ENCODE data around the gene ELK4. TPM values are rescaled to one million over a fixed set of nuclear protein-coding genes. Genes with fewer than 3 reads are reported as not detected.

Gene ELK4
- total and polyA plus RNA-seq, 2 of the 8 experiments (the other 6 are each of a cell fraction or from before 2014, with no cell fraction given), result 2.9 to 26.3 TPM

GRCh38 chr1:205664399-205665017 lies 32.7 kb upstream of the ELK4 start (continued):
- TF ChIP-seq EGR1 (IDR thresholded peaks at IDR 0.05; ENCODE audit: borderline replicate concordance, low read depth, low read length) (no peak), CTCF (IDR thresholded peaks at IDR 0.05; ENCODE audit: control extremely low read depth in 1 of 3, insufficient read depth in 1 of 3, low read depth in 1 of 3, low read length in 3 of 3) (no peak), BCL11A (IDR thresholded peaks at IDR 0.05; ENCODE audit: low read depth in 2 of 2, low read length in 2 of 2) (no peak), CREB1 (IDR thresholded peaks at IDR 0.05) (no peak), HDAC2 (IDR thresholded peaks at IDR 0.05; ENCODE audit: borderline replicate concordance in 1 of 2, low read depth in 2 of 2, low read length in 2 of 2) (no peak), SIRT6 (IDR thresholded peaks at IDR 0.05; ENCODE audit: low read length) (no peak), SUZ12 (IDR thresholded peaks at IDR 0.05; ENCODE audit: low read length) (no peak), JUND (IDR thresholded peaks at IDR 0.05; ENCODE audit: low read length) (no peak), KDM1A (IDR thresholded peaks at IDR 0.05; ENCODE audit: borderline replicate concordance, low read length) (no peak)
